CD8-positive, alpha-beta memory T cell (primary cell): ENCODE measurements around the gene ZBTB46. TPM values are rescaled to one million over a fixed set of nuclear protein-coding genes. Genes with fewer than 3 reads are reported as not detected.
"Not testable (repeated sequence)": the region's sequence is repeated elsewhere in the genome, so short reads cannot be mapped to it uniquely, and the experiment has no call there.

ENCODE experiments used
- CTCF ChIA-PET: fragments of 350-600 bp; sonication (Branson Sonifier 250); formaldehyde crosslinking; loops from one replicate; lab custom pipeline; 2021; ENCODE audit warnings: antibody characterized with exemption; lab: Charles Lee
- POLR2A ChIA-PET: fragments of 350-600 bp; sonication (Branson Sonifier 250); formaldehyde crosslinking; loops from one replicate; lab custom pipeline; 2021; ENCODE audit warnings: antibody characterized with exemption; lab: Charles Lee
- DNase-seq, 5 donors: peaks; one replicate each; pipeline versions ENCODE4 v3.0.0 to v3.0.0-alpha.2; 2020 to 2022; ENCODE audit warnings: mixed read lengths in 1 of 5
- H3K27ac ChIP-seq: one replicate; pipeline ENCODE4 v1.7.0; 2013; ENCODE audit warnings: low read depth, mild to moderate bottlenecking, low read length, moderate library complexity
- H3K27me3 ChIP-seq: 2 replicates; pipeline ENCODE4 v1.7.0; 2013; ENCODE audit warnings: low read length, mild to moderate bottlenecking; ENCODE audit not compliant: insufficient read depth, poor library complexity, severe bottlenecking
- H3K36me3 ChIP-seq: 2 replicates; pipeline ENCODE4 v1.7.0; 2013; ENCODE audit warnings: mild to moderate bottlenecking, low read length, moderate library complexity; ENCODE audit not compliant: insufficient read depth
- H3K4me1 ChIP-seq: 2 replicates; pipeline ENCODE4 v1.7.0; 2013; ENCODE audit warnings: mild to moderate bottlenecking, low read length, moderate library complexity; ENCODE audit not compliant: insufficient read depth
- H3K4me3 ChIP-seq: 2 replicates; pipeline ENCODE4 v1.7.0; 2013; ENCODE audit warnings: mild to moderate bottlenecking, low read length
- H3K9me3 ChIP-seq: 2 replicates; pipeline ENCODE4 v1.7.0; 2013; ENCODE audit warnings: mild to moderate bottlenecking, low read length
- H3K27ac Mint-ChIP-seq, 8 donors: one replicate each; pipeline ENCODE4 v1.8.0; 2020 to 2021; ENCODE audit warnings: mixed read lengths in 8 of 8, mild to moderate bottlenecking in 6 of 8, inconsistent platforms in 3 of 8, moderate library complexity in 3 of 8
- H3K27me3 Mint-ChIP-seq, 2 donors: one replicate each; pipeline ENCODE4 v1.8.0; 2020 to 2021; ENCODE audit warnings: mixed read lengths in 2 of 2, mild to moderate bottlenecking in 1 of 2, moderate library complexity in 1 of 2
- H3K36me3 Mint-ChIP-seq, 3 donors: one replicate each; pipeline ENCODE4 v1.8.0; 2020 to 2021; ENCODE audit warnings: mixed read lengths in 3 of 3, inconsistent platforms in 1 of 3, mild to moderate bottlenecking in 1 of 3
- H3K4me1 Mint-ChIP-seq, 3 donors: one replicate each; pipeline ENCODE4 v1.8.0; 2020 to 2021; ENCODE audit warnings: mixed read lengths in 3 of 3, inconsistent platforms in 1 of 3, mild to moderate bottlenecking in 1 of 3
- H3K4me3 Mint-ChIP-seq, 7 donors: one replicate each; pipeline ENCODE4 v1.8.0; 2020 to 2021; ENCODE audit warnings: mixed read lengths in 7 of 7, mild to moderate bottlenecking in 6 of 7, moderate library complexity in 4 of 7, inconsistent platforms in 2 of 7
- H3K9me3 Mint-ChIP-seq, 5 donors: one replicate each; pipeline ENCODE4 v1.8.0; 2020 to 2022; ENCODE audit warnings: mixed read lengths in 5 of 5, mild to moderate bottlenecking in 3 of 5, moderate library complexity in 2 of 5, inconsistent platforms in 1 of 5
- polyA plus RNA-seq: library from polyadenylated mRNA; unstranded; fragments of 300-500 nt; fragmentation: Illumina TruSeq; gene quantifications from one replicate; pipeline ENCODE4 v1.2.3, GENCODE V29; 2021
- total RNA-seq, 2 experiments: library from RNA; stranded (reverse); gene quantifications; one replicate each; pipeline ENCODE4 v1.2.3, GENCODE V29; 2021

Gene ZBTB46
- total and polyA plus RNA-seq, 3 experiments from 2014 or later: 0.08 to 0.39 (median 0.31) TPM

- DNase-seq, H3K27ac ChIP-seq, H3K27me3 Mint-ChIP-seq, H3K36me3 ChIP-seq, H3K9me3 ChIP-seq, H3K4me3 ChIP-seq, H3K27me3 ChIP-seq: not testable (repeated sequence)
- ChIA-PET CTCF (interaction anchor here (3.2 kb wide), 1 partner anchor 16 kb away, joined by 12 read pairs; the partner anchor contains the start of genes ARFRP1 and ZGPAT), POLR2A (interaction anchor here (0.6 kb wide), 1 partner anchor 149 kb away, joined by 3 read pairs; no protein-coding TSS in a partner anchor)
- Mint-ChIP-seq H3K9me3 (peaks cover 8 to 12% (median 10%) of the 10 kb centered on the region in 5 donors), H3K27ac (peak overlapping the region in 3 of 8 donors; percentile 27 to 88 (median 33)), H3K4me1 (peaks cover 27 to 53% (median 30%) of the 10 kb centered on the region in 3 donors), H3K4me3 (peak overlapping the region in 1 of 7 donors; percentile 26), H3K36me3 (peaks cover 22 to 55% (median 25%) of the 10 kb centered on the region in 3 donors)
- H3K4me1 ChIP-seq: peaks cover 23% of the 10 kb centered on the region
These were observed 108.0 kb downstream of the ZBTB46 start for GRCh38 chr20:63722967-63723622.

- DNase-seq: no peak
- Mint-ChIP-seq H3K4me1 (peaks cover 31 to 57% (median 43%) of the 10 kb centered on the region in 3 donors), H3K36me3 (peaks cover 28 to 66% (median 35%) of the 10 kb centered on the region in 3 donors), H3K9me3 (peaks cover 5 to 16% (median 6%) of the 10 kb centered on the region in 5 donors), H3K4me3 (no peak overlapping the region), H3K27ac (peak overlapping the region in 1 of 8 donors; percentile 7), H3K27me3 (no peaks in the 10 kb centered on the region)
- ChIA-PET CTCF (interaction anchor here (1.0 to 1.5 kb wide), 2 partner anchors 11 to 66 kb away, joined by 3 to 4 read pairs; no protein-coding TSS in a partner anchor), POLR2A (no interaction called here)
- H3K27me3 ChIP-seq: no peaks in the 10 kb centered on the region
- no peaks in the 10 kb centered on the region for H3K9me3 ChIP-seq
- H3K27ac ChIP-seq: no peak overlapping the region
- no peak overlapping the region for H3K4me3 ChIP-seq
- H3K36me3 ChIP-seq: peaks cover 8% of the 10 kb centered on the region
- peaks cover 6% of the 10 kb centered on the region for H3K4me1 ChIP-seq
These were observed 112.1 kb downstream of the ZBTB46 start for GRCh38 chr20:63718996-63719395.

- ChIA-PET CTCF (no interaction called here), POLR2A (no interaction called here)
- no peak for DNase-seq
- Histone ChIP-seq H3K4me1 (peaks cover 9% of the 10 kb centered on the region), H3K36me3 (peaks cover 13% of the 10 kb centered on the region), H3K27me3 (no peaks in the 10 kb centered on the region), H3K9me3 (no peaks in the 10 kb centered on the region), H3K4me3 (no peak overlapping the region), H3K27ac (no peak overlapping the region)
- Mint-ChIP-seq H3K36me3 (peaks cover 29 to 71% (median 44%) of the 10 kb centered on the region in 3 donors), H3K9me3 (peaks cover 5 to 18% (median 9%) of the 10 kb centered on the region in 5 donors), H3K27me3 (no peaks in the 10 kb centered on the region), H3K27ac (peak overlapping the region in 1 of 8 donors; percentile 64), H3K4me3 (no peak overlapping the region), H3K4me1 (peaks cover 39 to 65% (median 61%) of the 10 kb centered on the region in 3 donors)
These were observed 116.2 kb downstream of the ZBTB46 start for GRCh38 chr20:63714858-63715257.

GRCh38 chr20:63712191-63712590 lies 118.9 kb downstream of the ZBTB46 start:
- Histone ChIP-seq H3K4me1 (peaks cover 24% of the 10 kb centered on the region), H3K36me3 (peaks cover 13% of the 10 kb centered on the region), H3K27ac (no peak overlapping the region), H3K9me3 (no peaks in the 10 kb centered on the region), H3K4me3 (no peak overlapping the region), H3K27me3 (no peaks in the 10 kb centered on the region)
- Mint-ChIP-seq H3K36me3 (peaks cover 20 to 65% (median 37%) of the 10 kb centered on the region in 3 donors), H3K4me1 (peaks cover 39 to 62% (median 62%) of the 10 kb centered on the region in 3 donors), H3K9me3 (peaks cover 2 to 14% (median 6%) of the 10 kb centered on the region in 5 donors), H3K4me3 (peak overlapping the region in 5 of 7 donors; percentile 8 to 53 (median 51)), H3K27ac (peak overlapping the region in 2 of 8 donors; percentile 20 to 79), H3K27me3 (no peaks in the 10 kb centered on the region)
- ChIA-PET POLR2A (no interaction called here), CTCF (interaction anchor here (3.6 kb wide), 1 partner anchor 24 kb away, joined by 10 read pairs; the partner anchor contains the start of gene LIME1)
- DNase-seq: no peak

- H3K4me1 Mint-ChIP-seq: peaks cover 41 to 63% (median 61%) of the 10 kb centered on the region in 3 donors
- ChIA-PET POLR2A (interaction anchor here (0.5 to 0.7 kb wide), 3 partner anchors 11 to 272 kb away, joined by 4 to 8 read pairs (median 8); no protein-coding TSS in a partner anchor), CTCF (interaction anchor here (1.1 to 3.6 kb wide), 2 partner anchors 25 to 158 kb away, joined by 3 to 10 read pairs; partner anchors contain the start of gene LIME1)
- no peaks in the 10 kb centered on the region for H3K27me3 ChIP-seq
- peaks cover 20 to 70% (median 33%) of the 10 kb centered on the region in 3 donors for H3K36me3 Mint-ChIP-seq
- H3K4me1 ChIP-seq: peaks cover 33% of the 10 kb centered on the region
- H3K9me3 Mint-ChIP-seq: peaks cover 2 to 13% (median 6%) of the 10 kb centered on the region in 5 donors
- H3K27ac ChIP-seq: no peak overlapping the region
- peak overlapping the region in 4 of 8 donors; percentile 23 to 82 (median 66) for H3K27ac Mint-ChIP-seq
- H3K4me3 Mint-ChIP-seq: peak overlapping the region in 6 of 7 donors; percentile 41 to 84 (median 60)
- no peak overlapping the region for H3K4me3 ChIP-seq
- H3K36me3 ChIP-seq: peaks cover 18% of the 10 kb centered on the region
- H3K9me3 ChIP-seq: no peaks in the 10 kb centered on the region
- DNase-seq: no peak
- H3K27me3 Mint-ChIP-seq: no peaks in the 10 kb centered on the region
These were observed 119.9 kb downstream of the ZBTB46 start for GRCh38 chr20:63711085-63711645.

- DNase-seq: no peak
- CTCF ChIA-PET: interaction anchor here (3.5 to 4.3 kb wide), 2 partner anchors 28 to 155 kb away, joined by 28 to 39 read pairs; partner anchors contain the start of genes LIME1, SLC2A4RG and TPD52L2
- peaks cover 37% of the 10 kb centered on the region for H3K4me1 ChIP-seq
- no peak overlapping the region for H3K27ac ChIP-seq
- no peaks in the 10 kb centered on the region for H3K27me3 ChIP-seq
- no peaks in the 10 kb centered on the region for H3K9me3 ChIP-seq
- peaks cover 0 to 3% (median 2%) of the 10 kb centered on the region in 5 donors for H3K9me3 Mint-ChIP-seq
- peak overlapping the region; percentile 59 for H3K4me3 ChIP-seq
- H3K36me3 ChIP-seq: peaks cover 29% of the 10 kb centered on the region
- peaks cover 39 to 62% (median 51%) of the 10 kb centered on the region in 3 donors for H3K4me1 Mint-ChIP-seq
- peak overlapping the region in 7 of 8 donors; percentile 15 to 72 (median 40) for H3K27ac Mint-ChIP-seq
- H3K4me3 Mint-ChIP-seq: peak overlapping the region; percentile 71 to 93 (median 78)
- POLR2A ChIA-PET: interaction anchor here (0.6 kb wide), 1 partner anchor 19 kb away, joined by 5 read pairs; no protein-coding TSS in a partner anchor
- peaks cover 14 to 74% (median 17%) of the 10 kb centered on the region in 3 donors for H3K36me3 Mint-ChIP-seq
- no peaks in the 10 kb centered on the region for H3K27me3 Mint-ChIP-seq
These were observed 121.9 kb downstream of the ZBTB46 start for GRCh38 chr20:63709149-63709527.

- Histone ChIP-seq H3K36me3 (peaks cover 27% of the 10 kb centered on the region), H3K4me3 (peak overlapping the region; percentile 59), H3K4me1 (peaks cover 37% of the 10 kb centered on the region), H3K9me3 (no peaks in the 10 kb centered on the region), H3K27me3 (no peaks in the 10 kb centered on the region), H3K27ac (peak overlapping the region; percentile 16)
- peaks cover 0 to 3% (median 0%) of the 10 kb centered on the region in 5 donors for H3K9me3 Mint-ChIP-seq
- peak overlapping the region; percentile 71 to 93 (median 78) for H3K4me3 Mint-ChIP-seq
- peak in 1 of 5 donors; percentile 51 for DNase-seq
- H3K4me1 Mint-ChIP-seq: peaks cover 39 to 62% (median 49%) of the 10 kb centered on the region in 3 donors
- H3K27ac Mint-ChIP-seq: peak overlapping the region; percentile 38 to 88 (median 62)
- CTCF ChIA-PET: interaction anchor here (0.8 to 4.3 kb wide), 20 partner anchors 10 to 272 kb away, joined by 3 to 39 read pairs (median 8); partner anchors contain the start of genes LIME1, PTK6, SAMD10 and SLC2A4RG
- POLR2A ChIA-PET: interaction anchor here (0.7 to 4.2 kb wide), 12 partner anchors 10 to 248 kb away, joined by 3 to 84 read pairs (median 5); partner anchors contain the start of genes LIME1, PPDPF, RTEL1 and SLC2A4RG
- no peaks in the 10 kb centered on the region for H3K27me3 Mint-ChIP-seq
- H3K36me3 Mint-ChIP-seq: peaks cover 14 to 76% (median 14%) of the 10 kb centered on the region in 3 donors
These were observed 122.5 kb downstream of the ZBTB46 start for GRCh38 chr20:63708301-63709148.
